Ishikawa (cell line): ENCODE measurements around the gene ZNF366.

Experiments
- CEBPB ChIP-seq: IDR thresholded peaks from 2 replicates; pipeline ENCODE4 v1.6.1; 2012
- CREB1 ChIP-seq: IDR thresholded peaks from 2 replicates; pipeline ENCODE4 v1.6.1; 2012; ENCODE audit warnings: low read depth
- EGR1 ChIP-seq: IDR thresholded peaks from 2 replicates; pipeline ENCODE4 v1.6.1; 2012
- EP300 ChIP-seq: IDR thresholded peaks from 2 replicates; pipeline ENCODE4 v1.6.1; 2012; ENCODE audit warnings: borderline replicate concordance
- FOXM1 ChIP-seq: IDR thresholded peaks from 2 replicates; pipeline ENCODE4 v1.6.1; 2012; ENCODE audit warnings: low read depth, borderline replicate concordance
- MAX ChIP-seq: IDR thresholded peaks from 2 replicates; pipeline ENCODE4 v1.6.1; 2012
- NFIC ChIP-seq: IDR thresholded peaks from 2 replicates; pipeline ENCODE4 v1.6.1; 2012
- RAD21 ChIP-seq: IDR thresholded peaks from 2 replicates; pipeline ENCODE4 v1.6.1; 2012; ENCODE audit warnings: low read depth
- REST ChIP-seq: IDR thresholded peaks from 2 replicates; pipeline ENCODE4 v1.6.1; 2012; ENCODE audit warnings: low read depth, mild to moderate bottlenecking
- TAF1 ChIP-seq: IDR thresholded peaks from 2 replicates; pipeline ENCODE4 v1.6.1; 2012; ENCODE audit warnings: low read depth, mild to moderate bottlenecking
- TCF12 ChIP-seq: IDR thresholded peaks from 2 replicates; pipeline ENCODE4 v1.6.1; 2012; ENCODE audit warnings: low read depth
- TEAD4 ChIP-seq: IDR thresholded peaks from 2 replicates; pipeline ENCODE4 v1.6.1; 2012
- USF1 ChIP-seq: IDR thresholded peaks from 2 replicates; pipeline ENCODE4 v1.6.1; 2012
- YY1 ChIP-seq: IDR thresholded peaks from 2 replicates; pipeline ENCODE4 v1.6.1; 2012; ENCODE audit warnings: low read depth
- ZBTB7A ChIP-seq: IDR thresholded peaks from 2 replicates; pipeline ENCODE4 v1.6.1; 2012; ENCODE audit warnings: low read depth

Gene ZNF366

GRCh38 chr5:72439192-72439591, 68.0 kb downstream of the ZNF366 start:
- TF ChIP-seq EGR1 = no peak
- TF ChIP-seq USF1 = no peak
- no peak for TF ChIP-seq FOXM1
- TF ChIP-seq EP300 = no peak
- no peak for TF ChIP-seq REST
- no peak for TF ChIP-seq TEAD4
- no peak for TF ChIP-seq TCF12
- no peak for TF ChIP-seq CREB1
- TF ChIP-seq NFIC = no peak
- TF ChIP-seq RAD21 = no peak
- TF ChIP-seq MAX = no peak
- no peak for TF ChIP-seq TAF1
- TF ChIP-seq YY1 = no peak
- TF ChIP-seq CEBPB = no peak

- TF ChIP-seq CEBPB (no peak), CREB1 (no peak), TAF1 (no peak), MAX (no peak), EP300 (no peak), YY1 (no peak), TEAD4 (no peak), FOXM1 (no peak), USF1 (no peak), EGR1 (no peak), TCF12 (no peak), ZBTB7A (no peak), RAD21 (no peak), NFIC (no peak), REST (no peak)
Measured at GRCh38 chr5:72438141-72438540, 69.1 kb downstream of the ZNF366 start.

GRCh38 chr5:72436796-72437471, 70.3 kb downstream of the ZNF366 start:
- TF ChIP-seq RAD21 = no peak
- no peak for TF ChIP-seq USF1
- no peak for TF ChIP-seq MAX

GRCh38 chr5:72434781-72435437, 72.3 kb downstream of the ZNF366 start:
- TF ChIP-seq TAF1 (no peak), MAX (no peak), EP300 (no peak), ZBTB7A (no peak), TEAD4 (no peak), CEBPB (no peak), USF1 (no peak)
